H9 (cell line): Measurements from ENCODE around the gene CDH22. TPM values are rescaled to one million over a fixed set of nuclear protein-coding genes. Genes with fewer than 3 reads are reported as not detected.

Experiments
- DNase-seq: peaks from one replicate; pipeline ENCODE4 v3.0.0-alpha.2; 2017
- H2AFZ ChIP-seq: one replicate; pipeline ENCODE4 v1.6.1; 2013; ENCODE audit warnings: mild to moderate bottlenecking, low read length, control low read depth, moderate library complexity
- H2AK5ac ChIP-seq: 2 replicates; pipeline ENCODE4 v1.6.1; 2013; ENCODE audit warnings: low read length, control low read depth, mixed read lengths; ENCODE audit not compliant: insufficient read length
- H2BK120ac ChIP-seq: one replicate; pipeline ENCODE4 v1.6.1; 2013; ENCODE audit warnings: low read depth, mild to moderate bottlenecking, low read length, control low read depth, inconsistent platforms; ENCODE audit not compliant: poor library complexity, severe bottlenecking
- H2BK12ac ChIP-seq: 2 replicates; pipeline ENCODE4 v1.6.1; 2013; ENCODE audit warnings: low read length, control low read depth, mixed read lengths, low read depth; ENCODE audit not compliant: insufficient read length
- H2BK15ac ChIP-seq: 2 replicates; pipeline ENCODE4 v1.6.1; 2013; ENCODE audit warnings: low read depth, low read length, control low read depth
- H2BK20ac ChIP-seq: one replicate; pipeline ENCODE4 v1.6.1; 2013; ENCODE audit warnings: low read depth, mild to moderate bottlenecking, low read length, control low read depth, inconsistent platforms; ENCODE audit not compliant: poor library complexity, severe bottlenecking
- H2BK5ac ChIP-seq: 2 replicates; pipeline ENCODE4 v1.6.1; 2013; ENCODE audit warnings: low read length, control low read depth, mixed read lengths; ENCODE audit not compliant: insufficient read length
- H3K14ac ChIP-seq: 2 replicates; pipeline ENCODE4 v1.6.1; 2013; ENCODE audit warnings: low read length, control low read depth; ENCODE audit not compliant: insufficient read depth
- H3K18ac ChIP-seq: 2 replicates; pipeline ENCODE4 v1.6.1; 2013; ENCODE audit warnings: low read depth, mild to moderate bottlenecking, mixed read lengths, low read length, control low read depth; ENCODE audit not compliant: insufficient read length
- H3K23ac ChIP-seq: 2 replicates; pipeline ENCODE4 v1.6.1; 2013; ENCODE audit warnings: low read length, control low read depth, mixed read lengths, low read depth; ENCODE audit not compliant: insufficient read length
- H3K23me2 ChIP-seq: 2 replicates; pipeline ENCODE4 v1.6.1; 2013; ENCODE audit warnings: low read depth, mild to moderate bottlenecking, mixed read lengths, low read length, control low read depth; ENCODE audit not compliant: insufficient read length, poor library complexity, severe bottlenecking
- H3K27ac ChIP-seq: 2 replicates; pipeline ENCODE4 v1.5.1; 2013; ENCODE audit warnings: low read length, control low read depth, mixed read lengths, low read depth; ENCODE audit not compliant: insufficient read length
- H3K27me3 ChIP-seq: 2 replicates; pipeline ENCODE4 v1.6.1; 2013; ENCODE audit warnings: low read length, control low read depth, inconsistent platforms; ENCODE audit not compliant: insufficient read depth
- H3K4ac ChIP-seq: 2 replicates; pipeline ENCODE4 v1.6.1; 2013; ENCODE audit warnings: low read depth, mild to moderate bottlenecking, control low read depth, inconsistent platforms, low read length, moderate library complexity
- H3K4me1 ChIP-seq: 2 replicates; pipeline ENCODE4 v1.6.1; 2013; ENCODE audit warnings: low read length, control low read depth, inconsistent platforms; ENCODE audit not compliant: insufficient read depth
- H3K4me2 ChIP-seq: 2 replicates; pipeline ENCODE4 v1.6.1; 2013; ENCODE audit warnings: low read length, control low read depth, mixed read lengths; ENCODE audit not compliant: insufficient read length, insufficient read depth
- H3K56ac ChIP-seq: 2 replicates; pipeline ENCODE4 v1.6.1; 2013; ENCODE audit warnings: low read depth, mild to moderate bottlenecking, mixed read lengths, low read length, control low read depth; ENCODE audit not compliant: insufficient read length
- H3K79me1 ChIP-seq: 2 replicates; pipeline ENCODE4 v1.6.1; 2013; ENCODE audit warnings: low read depth, mild to moderate bottlenecking, moderate library complexity, low read length, control low read depth, inconsistent platforms; ENCODE audit not compliant: insufficient read depth, poor library complexity, severe bottlenecking
- H3K79me2 ChIP-seq: 2 replicates; pipeline ENCODE4 v1.6.1; 2013; ENCODE audit warnings: low read length, control low read depth, inconsistent platforms; ENCODE audit not compliant: insufficient read depth
- H3K9ac ChIP-seq: 2 replicates; pipeline ENCODE4 v1.6.1; 2013; ENCODE audit warnings: low read length, control low read depth, mixed read lengths; ENCODE audit not compliant: insufficient read length; ENCODE audit errors: extremely low read depth
- H3K9me3 ChIP-seq: one replicate; pipeline ENCODE4 v1.6.1; 2013; ENCODE audit warnings: low read depth, low read length, inconsistent platforms; ENCODE audit not compliant: control insufficient read depth
- H3T11ph ChIP-seq: one replicate; pipeline ENCODE4 v1.6.1; 2013; ENCODE audit warnings: mild to moderate bottlenecking, low read length, control low read depth, inconsistent platforms
- H4K20me1 ChIP-seq: one replicate; pipeline ENCODE4 v1.6.1; 2013; ENCODE audit not compliant: control insufficient read depth, insufficient read length, insufficient read depth
- H4K5ac ChIP-seq: 2 replicates; pipeline ENCODE4 v1.6.1; 2013; ENCODE audit warnings: low read depth, mild to moderate bottlenecking, mixed read lengths, low read length, control low read depth; ENCODE audit not compliant: insufficient read length
- H4K8ac ChIP-seq: replicated peaks from 2 replicates; pipeline ENCODE4 v1.6.1; 2013; ENCODE audit warnings: low read length, control low read depth, mixed read lengths, low read depth; ENCODE audit not compliant: insufficient read length
- H4K91ac ChIP-seq: 2 replicates; pipeline ENCODE4 v1.6.1; 2013; ENCODE audit warnings: low read depth, mild to moderate bottlenecking, moderate library complexity, mixed read lengths, low read length, control low read depth; ENCODE audit not compliant: insufficient read length
- H3K27ac Mint-ChIP-seq, 3 experiments: 2 replicates in 2 of 3; 3 replicates in 1 of 3; pipeline ENCODE4 v1.8.0; 2020 to 2021; ENCODE audit warnings: mixed read lengths in 3 of 3, mild to moderate bottlenecking in 1 of 3, moderate library complexity in 1 of 3
- H3K27me3 Mint-ChIP-seq: 2 replicates; pipeline ENCODE4 v1.8.0; 2021; ENCODE audit warnings: low read depth, mild to moderate bottlenecking, moderate library complexity, mixed read lengths
- H3K36me3 Mint-ChIP-seq, 3 experiments: 2 replicates in 2 of 3; 3 replicates in 1 of 3; pipeline ENCODE4 v1.8.0; 2020 to 2021; ENCODE audit warnings: low read depth in 3 of 3, mixed read lengths in 3 of 3; ENCODE audit not compliant: insufficient read depth in 1 of 3
- H3K4me1 Mint-ChIP-seq, 2 experiments: 2 replicates each; pipeline ENCODE4 v1.8.0; 2020; ENCODE audit warnings: mixed read lengths in 2 of 2
- H3K4me3 Mint-ChIP-seq, 2 experiments: 2 replicates in 1 of 2; 3 replicates in 1 of 2; pipeline ENCODE4 v1.8.0; 2020 to 2021; ENCODE audit warnings: mild to moderate bottlenecking in 2 of 2, mixed read lengths in 2 of 2, moderate library complexity in 1 of 2
- H3K9me3 Mint-ChIP-seq, 2 experiments: 2 replicates in 1 of 2; 3 replicates in 1 of 2; pipeline ENCODE4 v1.8.0; 2020; ENCODE audit warnings: mild to moderate bottlenecking in 2 of 2, mixed read lengths in 2 of 2, moderate library complexity in 1 of 2
- WGBS: extraction: QIAGEN DNeasy Blood & Tissue Kit; methylation state at CpG from one replicate; pipeline ENCODE4 v1.1.7; 2013; ENCODE audit warnings: missing lambda C conversion rate, low lambda C conversion rate, mixed read lengths; ENCODE audit not compliant: insufficient read length; ENCODE audit errors: extremely low coverage; 5-methylcytosine and 5-hydroxymethylcytosine counted together
- total RNA-seq: library from RNA; stranded (reverse); gene quantifications from 2 replicates; pipeline ENCODE4 v1.2.1, GENCODE V29; 2021
- TF ChIP-seq, protein P1 (sequence below): fragments of 200-600 bp; sonication (generic); conservative IDR thresholded peaks from 3 replicates; pipeline ENCODE4 v1.8.0; 2021; ENCODE audit warnings: antibody characterized with exemption, mild to moderate bottlenecking

Gene CDH22
- total RNA-seq, 1 experiment from 2014 or later: not detected

GRCh38 chr20:46354207-46354555 is 45.9 kb upstream of the CDH22 start:
- no peak overlapping the region for H3K4me2 ChIP-seq
- Mint-ChIP-seq H3K27ac (no peak overlapping the region; a peak in 1 of 7 replicates), H3K36me3 (peaks cover 11 to 58% (median 45%) of the 10 kb centered on the region in 3 experiments), H3K4me1 (peaks cover 20 to 21% of the 10 kb centered on the region in 2 experiments), H3K4me3 (no peak overlapping the region), H3K27me3 (no peaks in the 10 kb centered on the region), H3K9me3 (no peaks in the 10 kb centered on the region)
- H3K9me3 ChIP-seq: no peaks in the 10 kb centered on the region
- H4K20me1 ChIP-seq: no peaks in the 10 kb centered on the region
- TF ChIP-seq, protein P1, sequence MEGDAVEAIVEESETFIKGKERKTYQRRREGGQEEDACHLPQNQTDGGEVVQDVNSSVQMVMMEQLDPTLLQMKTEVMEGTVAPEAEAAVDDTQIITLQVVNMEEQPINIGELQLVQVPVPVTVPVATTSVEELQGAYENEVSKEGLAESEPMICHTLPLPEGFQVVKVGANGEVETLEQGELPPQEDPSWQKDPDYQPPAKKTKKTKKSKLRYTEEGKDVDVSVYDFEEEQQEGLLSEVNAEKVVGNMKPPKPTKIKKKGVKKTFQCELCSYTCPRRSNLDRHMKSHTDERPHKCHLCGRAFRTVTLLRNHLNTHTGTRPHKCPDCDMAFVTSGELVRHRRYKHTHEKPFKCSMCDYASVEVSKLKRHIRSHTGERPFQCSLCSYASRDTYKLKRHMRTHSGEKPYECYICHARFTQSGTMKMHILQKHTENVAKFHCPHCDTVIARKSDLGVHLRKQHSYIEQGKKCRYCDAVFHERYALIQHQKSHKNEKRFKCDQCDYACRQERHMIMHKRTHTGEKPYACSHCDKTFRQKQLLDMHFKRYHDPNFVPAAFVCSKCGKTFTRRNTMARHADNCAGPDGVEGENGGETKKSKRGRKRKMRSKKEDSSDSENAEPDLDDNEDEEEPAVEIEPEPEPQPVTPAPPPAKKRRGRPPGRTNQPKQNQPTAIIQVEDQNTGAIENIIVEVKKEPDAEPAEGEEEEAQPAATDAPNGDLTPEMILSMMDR: no peak
- H2AK5ac ChIP-seq: no peak overlapping the region
- H2BK20ac ChIP-seq: no peak overlapping the region
- H3K9ac ChIP-seq: no peak overlapping the region
- H4K5ac ChIP-seq: no peak overlapping the region
- H3K79me1 ChIP-seq: no peaks in the 10 kb centered on the region
- no peak overlapping the region for H3T11ph ChIP-seq
- no peaks in the 10 kb centered on the region for H3K79me2 ChIP-seq
- H3K27me3 ChIP-seq: no peaks in the 10 kb centered on the region
- no peak for DNase-seq
- no peak overlapping the region for H3K23ac ChIP-seq
- WGBS: no CpG with 5 or more reads among the region's 4 CpGs
- no peaks in the 10 kb centered on the region; the same call in 1 of the 2 replicates for H3K4me1 ChIP-seq
- no peak overlapping the region for H3K27ac ChIP-seq
- H3K4ac ChIP-seq: no peak overlapping the region
- H2BK12ac ChIP-seq: no peak overlapping the region
- no peak overlapping the region for H4K8ac ChIP-seq
- no peak overlapping the region for H3K56ac ChIP-seq
- no peak overlapping the region for H2BK120ac ChIP-seq
- H3K14ac ChIP-seq: no peak overlapping the region
- no peak overlapping the region for H2BK15ac ChIP-seq
- H3K23me2 ChIP-seq: no peaks in the 10 kb centered on the region
- no peak overlapping the region for H2BK5ac ChIP-seq
- no peak overlapping the region for H3K18ac ChIP-seq
- H4K91ac ChIP-seq: no peak overlapping the region
- no peak overlapping the region for H2AFZ ChIP-seq
